ENCODE data around the gene FXYD3.

Gene FXYD3

DNA sequence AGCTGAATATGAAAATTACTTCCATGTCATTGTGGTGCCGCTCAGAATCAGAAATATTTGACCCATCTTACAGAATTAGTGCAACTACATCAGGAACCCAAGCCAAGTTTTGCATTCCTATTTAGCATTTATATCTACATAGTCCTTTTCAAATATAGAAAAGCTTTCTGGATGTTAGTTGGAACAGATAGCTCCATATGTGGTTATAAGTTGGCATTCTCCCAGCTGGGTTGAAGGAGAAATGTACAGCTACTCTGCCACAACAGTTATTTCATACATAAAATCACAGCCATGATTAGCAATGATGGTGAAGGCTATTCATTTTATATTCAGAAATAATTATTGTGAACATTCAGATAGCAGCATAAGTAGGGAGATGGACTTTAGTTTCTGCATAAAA, 45.9 kb upstream of the FXYD3 start:
- TF ChIP-seq, protein P1, sequence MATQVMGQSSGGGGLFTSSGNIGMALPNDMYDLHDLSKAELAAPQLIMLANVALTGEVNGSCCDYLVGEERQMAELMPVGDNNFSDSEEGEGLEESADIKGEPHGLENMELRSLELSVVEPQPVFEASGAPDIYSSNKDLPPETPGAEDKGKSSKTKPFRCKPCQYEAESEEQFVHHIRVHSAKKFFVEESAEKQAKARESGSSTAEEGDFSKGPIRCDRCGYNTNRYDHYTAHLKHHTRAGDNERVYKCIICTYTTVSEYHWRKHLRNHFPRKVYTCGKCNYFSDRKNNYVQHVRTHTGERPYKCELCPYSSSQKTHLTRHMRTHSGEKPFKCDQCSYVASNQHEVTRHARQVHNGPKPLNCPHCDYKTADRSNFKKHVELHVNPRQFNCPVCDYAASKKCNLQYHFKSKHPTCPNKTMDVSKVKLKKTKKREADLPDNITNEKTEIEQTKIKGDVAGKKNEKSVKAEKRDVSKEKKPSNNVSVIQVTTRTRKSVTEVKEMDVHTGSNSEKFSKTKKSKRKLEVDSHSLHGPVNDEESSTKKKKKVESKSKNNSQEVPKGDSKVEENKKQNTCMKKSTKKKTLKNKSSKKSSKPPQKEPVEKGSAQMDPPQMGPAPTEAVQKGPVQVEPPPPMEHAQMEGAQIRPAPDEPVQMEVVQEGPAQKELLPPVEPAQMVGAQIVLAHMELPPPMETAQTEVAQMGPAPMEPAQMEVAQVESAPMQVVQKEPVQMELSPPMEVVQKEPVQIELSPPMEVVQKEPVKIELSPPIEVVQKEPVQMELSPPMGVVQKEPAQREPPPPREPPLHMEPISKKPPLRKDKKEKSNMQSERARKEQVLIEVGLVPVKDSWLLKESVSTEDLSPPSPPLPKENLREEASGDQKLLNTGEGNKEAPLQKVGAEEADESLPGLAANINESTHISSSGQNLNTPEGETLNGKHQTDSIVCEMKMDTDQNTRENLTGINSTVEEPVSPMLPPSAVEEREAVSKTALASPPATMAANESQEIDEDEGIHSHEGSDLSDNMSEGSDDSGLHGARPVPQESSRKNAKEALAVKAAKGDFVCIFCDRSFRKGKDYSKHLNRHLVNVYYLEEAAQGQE (IDR thresholded peaks at IDR 0.05; ENCODE audit: insufficient read depth in 1 of 2, low read depth in 2 of 2, low read length in 2 of 2) = no peak
- TF ChIP-seq TAF1 (IDR thresholded peaks at IDR 0.05; ENCODE audit: borderline replicate concordance, insufficient read depth, low read length) (no peak), POLR2AphosphoS5 (IDR thresholded peaks at IDR 0.05; ENCODE audit: low read depth, low read length) (no peak), FOXP2 (optimal IDR thresholded peaks at IDR 0.05; ENCODE audit: borderline replicate concordance, extremely low read depth, extremely low read length, insufficient read depth) (no peak), SIN3A (IDR thresholded peaks at IDR 0.05; ENCODE audit: borderline replicate concordance, insufficient read depth, low read length) (no peak)

DNA sequence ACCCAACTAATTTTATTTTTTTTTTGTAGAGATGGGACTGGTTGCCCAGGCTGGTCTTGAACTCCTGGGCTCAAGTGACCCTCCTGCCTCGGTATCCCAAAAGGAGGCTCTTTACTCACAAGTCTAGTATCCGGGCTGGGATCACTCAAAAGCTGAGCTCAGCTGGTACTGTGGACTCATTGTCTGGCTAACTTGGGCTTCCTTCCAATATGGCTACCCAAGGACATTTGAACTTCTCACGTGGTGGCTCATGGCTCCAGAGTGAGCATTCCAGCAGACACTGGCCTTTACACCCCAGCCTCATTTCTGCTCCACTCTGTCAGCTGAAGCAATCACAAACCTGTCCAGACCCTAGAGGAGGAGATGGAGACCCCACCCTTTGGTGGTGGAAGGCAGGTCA, 45.2 kb upstream of the FXYD3 start:
- TF ChIP-seq TAF1 (IDR thresholded peaks at IDR 0.05; ENCODE audit: borderline replicate concordance, insufficient read depth, low read length) (no peak), SIN3A (IDR thresholded peaks at IDR 0.05; ENCODE audit: borderline replicate concordance, insufficient read depth, low read length) (no peak), POLR2AphosphoS5 (IDR thresholded peaks at IDR 0.05; ENCODE audit: low read depth, low read length) (no peak), FOXP2 (optimal IDR thresholded peaks at IDR 0.05; ENCODE audit: borderline replicate concordance, extremely low read depth, extremely low read length, insufficient read depth) (no peak)
- TF ChIP-seq, protein P1 (IDR thresholded peaks at IDR 0.05; ENCODE audit: insufficient read depth in 1 of 2, low read depth in 2 of 2, low read length in 2 of 2) = no peak

DNA sequence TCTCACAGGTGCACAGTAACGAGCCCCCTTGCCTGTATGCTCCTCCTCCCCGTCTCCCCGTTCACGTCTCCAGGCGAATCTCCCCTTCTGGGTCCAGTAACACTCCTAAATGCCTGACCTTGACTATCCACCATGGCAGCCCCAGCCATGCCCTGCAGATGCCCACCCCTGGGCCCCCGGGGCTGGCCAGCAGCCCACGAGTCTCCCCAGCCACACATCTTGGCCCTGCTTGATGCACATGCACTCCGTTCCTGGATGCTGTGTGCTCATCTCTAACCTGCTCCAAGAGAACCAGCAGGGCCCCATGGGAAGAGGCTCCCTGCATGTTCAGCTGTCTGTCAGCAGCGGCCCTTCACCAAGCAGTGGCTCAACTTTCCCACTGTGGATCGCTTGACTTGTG, 42.1 kb upstream of the FXYD3 start:
- TF ChIP-seq FOXP2 (optimal IDR thresholded peaks at IDR 0.05; ENCODE audit: borderline replicate concordance, extremely low read depth, extremely low read length, insufficient read depth) (no peak), POLR2AphosphoS5 (IDR thresholded peaks at IDR 0.05; ENCODE audit: low read depth, low read length) (no peak), SIN3A (IDR thresholded peaks at IDR 0.05; ENCODE audit: borderline replicate concordance, insufficient read depth, low read length) (no peak), TAF1 (IDR thresholded peaks at IDR 0.05; ENCODE audit: borderline replicate concordance, insufficient read depth, low read length) (no peak)
- TF ChIP-seq, protein P1 (IDR thresholded peaks at IDR 0.05; ENCODE audit: insufficient read depth in 1 of 2, low read depth in 2 of 2, low read length in 2 of 2) = no peak

- TF ChIP-seq, protein P1 (IDR thresholded peaks at IDR 0.05; ENCODE audit: insufficient read depth in 1 of 2, low read depth in 2 of 2, low read length in 2 of 2) = no peak
- TF ChIP-seq SIN3A (IDR thresholded peaks at IDR 0.05; ENCODE audit: borderline replicate concordance, insufficient read depth, low read length) (no peak), TAF1 (IDR thresholded peaks at IDR 0.05; ENCODE audit: borderline replicate concordance, insufficient read depth, low read length) (no peak), FOXP2 (optimal IDR thresholded peaks at IDR 0.05; ENCODE audit: borderline replicate concordance, extremely low read depth, extremely low read length, insufficient read depth) (no peak), POLR2AphosphoS5 (IDR thresholded peaks at IDR 0.05; ENCODE audit: low read depth, low read length) (no peak)
Observed at GRCh38 chr19:35073941-35074340, 41.7 kb upstream of the FXYD3 start.

All from PFSK-1 (cell line).